ENCODE measurements around the gene DTNB. TPM values are rescaled to one million over a fixed set of nuclear protein-coding genes. Genes with fewer than 3 reads are reported as not detected.

The DTNB gene
- polyA plus RNA-seq, 1 donor from 2014 or later, result 22.5 TPM

DNA sequence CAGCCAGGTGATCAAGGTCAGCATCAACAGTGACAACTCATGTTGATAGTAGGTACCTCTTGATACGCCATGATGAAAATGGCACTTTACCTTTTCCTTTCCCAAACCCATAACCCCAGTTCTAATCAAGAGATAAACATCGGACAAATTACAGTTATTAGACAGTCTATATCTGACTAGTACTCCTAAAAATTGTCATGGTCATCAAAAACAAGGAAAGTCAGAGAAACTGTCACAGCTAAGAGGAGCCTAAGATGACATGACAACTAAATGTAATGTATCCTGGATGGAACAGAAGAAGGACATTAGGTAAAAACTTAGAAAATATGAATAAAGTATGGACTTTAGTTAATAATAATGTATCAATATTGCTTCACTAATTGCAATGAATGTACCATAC lies 234.6 kb downstream of the DTNB start:
- Histone ChIP-seq H4K20me1 (ENCODE audit: insufficient read depth) (no peaks in the 10 kb centered on the region), H3F3A (ENCODE audit: insufficient read depth, low read length, poor library complexity, severe bottlenecking) (no peaks in the 10 kb centered on the region), H3K4me3 (ENCODE audit: low read length) (no peak overlapping the region), H2AFZ (ENCODE audit: low read depth, low read length) (no peak overlapping the region), H3K9ac (ENCODE audit: low read length) (no peak overlapping the region), H3K9me2 (ENCODE audit: insufficient read depth, low read length) (no peaks in the 10 kb centered on the region), H3K27ac (ENCODE audit: low read length) (no peak overlapping the region), H3K4me2 (ENCODE audit: low read length) (no peak overlapping the region), H3K79me2 (replicated peaks; ENCODE audit: insufficient read depth, low read length) (no peaks in the 10 kb centered on the region), H3K27me3 (ENCODE audit: insufficient read depth, low read depth, low read length) (no peaks in the 10 kb centered on the region), H3K36me3 (ENCODE audit: insufficient read depth, low read length) (peaks cover 7% of the 10 kb centered on the region), H3K9me3 (ENCODE audit: low read length) (peaks cover 8% of the 10 kb centered on the region)
- TF ChIP-seq, protein P1, sequence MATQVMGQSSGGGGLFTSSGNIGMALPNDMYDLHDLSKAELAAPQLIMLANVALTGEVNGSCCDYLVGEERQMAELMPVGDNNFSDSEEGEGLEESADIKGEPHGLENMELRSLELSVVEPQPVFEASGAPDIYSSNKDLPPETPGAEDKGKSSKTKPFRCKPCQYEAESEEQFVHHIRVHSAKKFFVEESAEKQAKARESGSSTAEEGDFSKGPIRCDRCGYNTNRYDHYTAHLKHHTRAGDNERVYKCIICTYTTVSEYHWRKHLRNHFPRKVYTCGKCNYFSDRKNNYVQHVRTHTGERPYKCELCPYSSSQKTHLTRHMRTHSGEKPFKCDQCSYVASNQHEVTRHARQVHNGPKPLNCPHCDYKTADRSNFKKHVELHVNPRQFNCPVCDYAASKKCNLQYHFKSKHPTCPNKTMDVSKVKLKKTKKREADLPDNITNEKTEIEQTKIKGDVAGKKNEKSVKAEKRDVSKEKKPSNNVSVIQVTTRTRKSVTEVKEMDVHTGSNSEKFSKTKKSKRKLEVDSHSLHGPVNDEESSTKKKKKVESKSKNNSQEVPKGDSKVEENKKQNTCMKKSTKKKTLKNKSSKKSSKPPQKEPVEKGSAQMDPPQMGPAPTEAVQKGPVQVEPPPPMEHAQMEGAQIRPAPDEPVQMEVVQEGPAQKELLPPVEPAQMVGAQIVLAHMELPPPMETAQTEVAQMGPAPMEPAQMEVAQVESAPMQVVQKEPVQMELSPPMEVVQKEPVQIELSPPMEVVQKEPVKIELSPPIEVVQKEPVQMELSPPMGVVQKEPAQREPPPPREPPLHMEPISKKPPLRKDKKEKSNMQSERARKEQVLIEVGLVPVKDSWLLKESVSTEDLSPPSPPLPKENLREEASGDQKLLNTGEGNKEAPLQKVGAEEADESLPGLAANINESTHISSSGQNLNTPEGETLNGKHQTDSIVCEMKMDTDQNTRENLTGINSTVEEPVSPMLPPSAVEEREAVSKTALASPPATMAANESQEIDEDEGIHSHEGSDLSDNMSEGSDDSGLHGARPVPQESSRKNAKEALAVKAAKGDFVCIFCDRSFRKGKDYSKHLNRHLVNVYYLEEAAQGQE (IDR thresholded peaks at IDR 0.05; ENCODE audit: borderline replicate concordance), result no peak
- TF ChIP-seq, protein P2, sequence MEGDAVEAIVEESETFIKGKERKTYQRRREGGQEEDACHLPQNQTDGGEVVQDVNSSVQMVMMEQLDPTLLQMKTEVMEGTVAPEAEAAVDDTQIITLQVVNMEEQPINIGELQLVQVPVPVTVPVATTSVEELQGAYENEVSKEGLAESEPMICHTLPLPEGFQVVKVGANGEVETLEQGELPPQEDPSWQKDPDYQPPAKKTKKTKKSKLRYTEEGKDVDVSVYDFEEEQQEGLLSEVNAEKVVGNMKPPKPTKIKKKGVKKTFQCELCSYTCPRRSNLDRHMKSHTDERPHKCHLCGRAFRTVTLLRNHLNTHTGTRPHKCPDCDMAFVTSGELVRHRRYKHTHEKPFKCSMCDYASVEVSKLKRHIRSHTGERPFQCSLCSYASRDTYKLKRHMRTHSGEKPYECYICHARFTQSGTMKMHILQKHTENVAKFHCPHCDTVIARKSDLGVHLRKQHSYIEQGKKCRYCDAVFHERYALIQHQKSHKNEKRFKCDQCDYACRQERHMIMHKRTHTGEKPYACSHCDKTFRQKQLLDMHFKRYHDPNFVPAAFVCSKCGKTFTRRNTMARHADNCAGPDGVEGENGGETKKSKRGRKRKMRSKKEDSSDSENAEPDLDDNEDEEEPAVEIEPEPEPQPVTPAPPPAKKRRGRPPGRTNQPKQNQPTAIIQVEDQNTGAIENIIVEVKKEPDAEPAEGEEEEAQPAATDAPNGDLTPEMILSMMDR (IDR thresholded peaks at IDR 0.05; ENCODE audit: poor library complexity, severe bottlenecking), result no peak
- TF ChIP-seq TAF1 (IDR thresholded peaks at IDR 0.05; ENCODE audit: low read depth) (no peak), EP300 (conservative IDR thresholded peaks at IDR 0.05; ENCODE audit: poor library complexity, severe bottlenecking) (no peak), SMC3 (conservative IDR thresholded peaks at IDR 0.05; ENCODE audit: poor library complexity) (no peak), POLR2AphosphoS5 (IDR thresholded peaks at IDR 0.05) (no peak), EZH2 (IDR thresholded peaks at IDR 0.05; ENCODE audit: borderline replicate concordance, insufficient read depth, low read length, poor library complexity, severe bottlenecking) (no peak), RAD21 (conservative IDR thresholded peaks at IDR 0.05) (no peak), MXI1 (conservative IDR thresholded peaks at IDR 0.05; ENCODE audit: poor library complexity, severe bottlenecking) (no peak)

DNA sequence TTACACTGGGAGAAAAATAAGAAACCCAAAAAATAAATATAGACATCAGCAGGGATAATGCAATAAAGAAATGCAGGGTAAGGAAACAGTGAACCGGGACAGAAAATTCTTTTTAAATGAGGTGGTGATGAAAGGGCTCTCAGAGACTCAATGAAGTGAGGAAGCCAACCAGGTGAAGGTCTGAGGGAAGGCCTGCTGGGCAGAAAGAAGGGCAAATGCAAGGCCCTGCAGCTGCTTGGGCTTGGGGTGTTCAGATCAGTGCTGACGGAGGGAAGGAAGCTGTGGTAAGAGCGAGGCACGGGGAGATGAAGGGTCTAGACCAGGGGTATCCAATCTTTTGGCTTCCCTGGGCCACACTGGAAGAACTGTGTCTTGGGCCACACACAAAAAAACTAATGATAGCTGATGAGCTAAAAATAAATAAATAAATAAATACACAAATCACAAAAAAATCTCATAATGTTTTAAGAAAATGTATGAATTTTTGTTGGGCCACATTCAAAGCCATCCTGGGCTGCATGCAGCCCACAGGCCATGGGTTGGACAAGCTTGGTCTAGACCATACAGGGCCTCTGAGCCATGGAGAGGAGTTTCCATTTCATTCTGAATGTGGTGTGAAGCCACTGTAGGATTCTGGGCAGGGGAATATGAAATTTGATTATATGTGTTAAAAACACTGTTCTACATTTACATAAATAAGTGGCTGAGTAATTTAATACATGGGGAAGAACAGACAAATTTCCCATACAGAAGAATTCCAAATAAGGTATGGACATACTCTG lies 235.3 kb downstream of the DTNB start:
- TF ChIP-seq EP300 (conservative IDR thresholded peaks at IDR 0.05; ENCODE audit: poor library complexity, severe bottlenecking), result no peak
- H2AFZ ChIP-seq (ENCODE audit: low read depth, low read length), result no peak overlapping the region
- no peaks in the 10 kb centered on the region for H3K79me2 ChIP-seq (replicated peaks; ENCODE audit: insufficient read depth, low read length)
- peaks cover 8% of the 10 kb centered on the region for H3K9me3 ChIP-seq (ENCODE audit: low read length)
- H3K27me3 ChIP-seq (ENCODE audit: insufficient read depth, low read depth, low read length), result no peaks in the 10 kb centered on the region
- no peak overlapping the region for H3K27ac ChIP-seq (ENCODE audit: low read length)
- no peak overlapping the region for H3K4me3 ChIP-seq (ENCODE audit: low read length)
- H3K9ac ChIP-seq (ENCODE audit: low read length), result no peak overlapping the region
- no peaks in the 10 kb centered on the region for H3F3A ChIP-seq (ENCODE audit: insufficient read depth, low read length, poor library complexity, severe bottlenecking)
- H4K20me1 ChIP-seq (ENCODE audit: insufficient read depth), result no peaks in the 10 kb centered on the region
- peaks cover 7% of the 10 kb centered on the region for H3K36me3 ChIP-seq (ENCODE audit: insufficient read depth, low read length)
- no peaks in the 10 kb centered on the region for H3K9me2 ChIP-seq (ENCODE audit: insufficient read depth, low read length)
- no peak overlapping the region for H3K4me2 ChIP-seq (ENCODE audit: low read length)
